ENCODE measurements around the gene TNS3.
"Not testable (repeated sequence)": the region's sequence is repeated elsewhere in the genome, so short reads cannot be mapped to it uniquely, and the experiment has no call there.

Gene TNS3

GRCh38 chr7:47581804-47582763 lies at the start of gene TNS3:
TSS of gene TNS3 (minus strand) at chr7:47582111. CDS start at chr7:47439636, 142,475 bp downstream.
- no peak for DNase-seq

GRCh38 chr7:47631711-47632110 lies 49.8 kb upstream of the TNS3 start:
- no peak for DNase-seq

GRCh38 chr7:47627580-47628283 lies 45.8 kb upstream of the TNS3 start:
- no peak for DNase-seq

- DNase-seq, result no peak
These were observed 44.2 kb upstream of the TNS3 start for GRCh38 chr7:47625861-47626715.

- DNase-seq, result no peak
These were observed 42.8 kb upstream of the TNS3 start for GRCh38 chr7:47624689-47625088.

GRCh38 chr7:47622946-47623640 lies 41.2 kb upstream of the TNS3 start:
- DNase-seq, result no peak

GRCh38 chr7:47622586-47622945 lies 40.7 kb upstream of the TNS3 start:
- no peak for DNase-seq

- DNase-seq, result no peak
These were observed 40.2 kb upstream of the TNS3 start for GRCh38 chr7:47621979-47622561.

- no peak for DNase-seq
These were observed 39.4 kb upstream of the TNS3 start for GRCh38 chr7:47621347-47621746.

- DNase-seq, result no peak
These were observed 37.9 kb upstream of the TNS3 start for GRCh38 chr7:47619806-47620205.

- no peak for DNase-seq
These were observed 35.2 kb upstream of the TNS3 start for GRCh38 chr7:47617131-47617530.

GRCh38 chr7:47614450-47614849 lies 32.5 kb upstream of the TNS3 start:
- no peak for DNase-seq

- DNase-seq, result peak; percentile 11
These were observed 29.2 kb upstream of the TNS3 start for GRCh38 chr7:47611045-47611511.

- no peak for DNase-seq
These were observed 28.7 kb upstream of the TNS3 start for GRCh38 chr7:47610506-47611044.

GRCh38 chr7:47609803-47610452 lies 28.0 kb upstream of the TNS3 start:
- no peak for DNase-seq

GRCh38 chr7:47606593-47607046 lies 24.7 kb upstream of the TNS3 start:
- DNase-seq, result not testable (repeated sequence)

GRCh38 chr7:47605816-47606575 lies 24.1 kb upstream of the TNS3 start:
- DNase-seq, result no peak

GRCh38 chr7:47604496-47604890 lies 22.6 kb upstream of the TNS3 start:
- DNase-seq, result no peak

- not testable (repeated sequence) for DNase-seq
These were observed 21.8 kb upstream of the TNS3 start for GRCh38 chr7:47603514-47604255.

Data from DMS153 (cell line).